Prostate gland (tissue), 2 donors: ENCODE measurements around the gene PLK4. TPM values are rescaled to one million over a fixed set of nuclear protein-coding genes. Genes with fewer than 3 reads are reported as not detected.

Source experiments
- DNase-seq: peaks from one replicate; pipeline ENCODE4 v3.0.0-alpha.2; 2019; ENCODE audit warnings: low spot score
- H3K27ac ChIP-seq, 2 donors: fragments of 200-600 bp; sonication (generic); 2 replicates each; pipeline ENCODE4 v1.5.1; 2017 to 2019
- H3K27me3 ChIP-seq: fragments of 200-600 bp; sonication (generic); replicated peaks from 2 replicates; pipeline ENCODE4 v1.5.1; 2019; ENCODE audit not compliant: insufficient read depth
- H3K36me3 ChIP-seq, 2 donors: fragments of 200-600 bp; sonication (generic); 1 replicate in 1 of 2; 2 replicates in 1 of 2; pipeline versions ENCODE4 v1.5.1 to v1.8.1; 2017 to 2019
- H3K4me1 ChIP-seq: fragments of 200-600 bp; sonication (generic); replicated peaks from 2 replicates; pipeline ENCODE4 v1.5.1; 2019
- H3K4me3 ChIP-seq, 2 donors: fragments of 200-600 bp; sonication (generic); 2 replicates each; pipeline ENCODE4 v1.5.1; 2017 to 2019
- H3K9me3 ChIP-seq: fragments of 200-600 bp; sonication (generic); 2 replicates; pipeline ENCODE4 v1.5.1; 2017
- CTCF ChIP-seq, 4 experiments: fragments of 200-600 bp in 2 of 4; fragments of 450-650 bp in 2 of 4; sonication (generic) in 2 of 4; IDR thresholded peaks; 1 replicate in 3 of 4; 2 replicates in 1 of 4; pipeline ENCODE4 v1.5.1; 2016 to 2019; ENCODE audit warnings: antibody characterized with exemption in 4 of 4, mild to moderate bottlenecking in 2 of 4, moderate library complexity in 2 of 4
- POLR2A ChIP-seq: fragments of 450-650 bp; IDR thresholded peaks from one replicate; pipeline ENCODE4 v1.6.1; 2016; ENCODE audit warnings: antibody characterized with exemption, mild to moderate bottlenecking
- POLR2AphosphoS5 ChIP-seq: sonication (generic); formaldehyde crosslinking; IDR thresholded peaks from one replicate; pipeline ENCODE4 v1.6.1; 2017; ENCODE audit warnings: antibody characterized with exemption
- WGBS: methylation state at CpG from one replicate; pipeline ENCODE4 v1.1.5; 2018; 5-methylcytosine and 5-hydroxymethylcytosine counted together
- intact Hi-C: fragments of 100-400 bp; cut with DNase I; formaldehyde crosslinking; loops from one replicate; pipeline ENCODE4 v1.14.2; 2022
- total RNA-seq, 2 donors: library from RNA; depleted of rRNA; stranded (reverse); fragments of >200 nt; gene quantifications; one replicate each; pipeline ENCODE4 v1.1.0, GENCODE V29; 2016

Gene PLK4
- total RNA-seq, 2 donors from 2014 or later = 6.8 to 14.6 TPM

- no peak for DNase-seq
- no peaks in the 10 kb centered on the region for H3K4me1 ChIP-seq
- no peak for TF ChIP-seq CTCF (IDR thresholded peaks at IDR 0.05)
- no peak for TF ChIP-seq POLR2A
- TF ChIP-seq POLR2AphosphoS5 = no peak
- 68% methylated on average over 4 of the region's 4 CpGs for WGBS
- no peaks in the 10 kb centered on the region for H3K27me3 ChIP-seq
- H3K36me3 ChIP-seq = no peaks in the 10 kb centered on the region
- no peak overlapping the region for H3K4me3 ChIP-seq
- H3K9me3 ChIP-seq = no peaks in the 10 kb centered on the region
- no peak overlapping the region for H3K27ac ChIP-seq
- intact Hi-C loops = no loop called here
These were observed 23.8 kb upstream of the PLK4 start for GRCh38 chr4:127856813-127857447.

GRCh38 chr4:127857641-127858040 lies 23.1 kb upstream of the PLK4 start:
- intact Hi-C loops = no loop called here
- WGBS = 86% methylated on average over 1 of the region's 1 CpG
- Histone ChIP-seq H3K27me3 (no peaks in the 10 kb centered on the region), H3K27ac (no peak overlapping the region), H3K9me3 (no peaks in the 10 kb centered on the region), H3K4me1 (no peaks in the 10 kb centered on the region), H3K36me3 (no peaks in the 10 kb centered on the region), H3K4me3 (no peak overlapping the region)
- DNase-seq = no peak
- TF ChIP-seq POLR2A (no peak), POLR2AphosphoS5 (no peak), CTCF (IDR thresholded peaks at IDR 0.05) (no peak)

- H3K36me3 ChIP-seq = no peaks in the 10 kb centered on the region
- WGBS = 94% methylated on average over 2 of the region's 2 CpGs
- no peak for DNase-seq
- no peak overlapping the region for H3K27ac ChIP-seq
- H3K4me1 ChIP-seq = no peaks in the 10 kb centered on the region
- no peaks in the 10 kb centered on the region for H3K27me3 ChIP-seq
- TF ChIP-seq POLR2AphosphoS5 (no peak), CTCF (IDR thresholded peaks at IDR 0.05) (no peak), POLR2A (no peak)
- intact Hi-C loops = no loop called here
- H3K4me3 ChIP-seq = no peak overlapping the region
- H3K9me3 ChIP-seq = no peaks in the 10 kb centered on the region
These were observed 12.5 kb upstream of the PLK4 start for GRCh38 chr4:127868196-127868595.

GRCh38 chr4:127870281-127870680 lies 10.4 kb upstream of the PLK4 start:
- H3K36me3 ChIP-seq = no peaks in the 10 kb centered on the region
- H3K9me3 ChIP-seq = no peaks in the 10 kb centered on the region
- H3K4me1 ChIP-seq = no peaks in the 10 kb centered on the region
- intact Hi-C loops = no loop called here
- TF ChIP-seq POLR2A = no peak
- TF ChIP-seq CTCF (IDR thresholded peaks at IDR 0.05) = no peak
- TF ChIP-seq POLR2AphosphoS5 = no peak
- no peak overlapping the region for H3K27ac ChIP-seq
- no peak for DNase-seq
- H3K27me3 ChIP-seq = no peaks in the 10 kb centered on the region
- no peak overlapping the region for H3K4me3 ChIP-seq

- no peak for DNase-seq
- no peaks in the 10 kb centered on the region for H3K9me3 ChIP-seq
- 49% methylated on average over 3 of the region's 3 CpGs for WGBS
- H3K36me3 ChIP-seq = no peaks in the 10 kb centered on the region
- H3K4me1 ChIP-seq = no peaks in the 10 kb centered on the region
- H3K4me3 ChIP-seq = no peak overlapping the region
- no peak overlapping the region for H3K27ac ChIP-seq
- H3K27me3 ChIP-seq = no peaks in the 10 kb centered on the region
- intact Hi-C loops = no loop called here
- TF ChIP-seq CTCF (IDR thresholded peaks at IDR 0.05) = no peak
- TF ChIP-seq POLR2A = no peak
- no peak for TF ChIP-seq POLR2AphosphoS5
These were observed 10.0 kb upstream of the PLK4 start for GRCh38 chr4:127870688-127871087.
